GM23338 (cell line): ENCODE results near the gene MAP3K4. TPM values are rescaled to one million over a fixed set of nuclear protein-coding genes. Genes with fewer than 3 reads are reported as not detected.

Experiments
- ATAC-seq: fragments of 200-7000 bp; cut with Tn5 transposase; 3 replicates; pipeline ENCODE4 v1.9.1; 2020
- DNase-seq: peaks from one replicate; pipeline ENCODE4 v3.0.0-alpha.2; 2015; ENCODE audit warnings: low spot score
- H2AFZ ChIP-seq: fragments of 200-600 bp; sonication (generic); 2 replicates; pipeline ENCODE4 v1.8.0; 2016; ENCODE audit warnings: antibody characterized with exemption, mild to moderate bottlenecking, moderate library complexity
- H3F3A ChIP-seq: fragments of 200-600 bp; sonication (generic); replicated peaks from 2 replicates; pipeline ENCODE4 v1.8.0; 2017; ENCODE audit warnings: antibody characterized with exemption, mixed run types, low read depth
- H3K27ac ChIP-seq: fragments of 200-600 bp; sonication (generic); 2 replicates; pipeline ENCODE4 v1.6.1; 2016; ENCODE audit warnings: low read depth
- H3K27me3 ChIP-seq: fragments of 200-600 bp; sonication (generic); 2 replicates; pipeline ENCODE4 v1.8.0; 2016; ENCODE audit warnings: mild to moderate bottlenecking, mixed run types, moderate library complexity; ENCODE audit not compliant: insufficient read depth
- H3K36me3 ChIP-seq: fragments of 200-600 bp; sonication (generic); 2 replicates; pipeline ENCODE4 v1.8.0; 2016; ENCODE audit warnings: mild to moderate bottlenecking; ENCODE audit not compliant: insufficient read depth
- H3K4me1 ChIP-seq: fragments of 200-600 bp; sonication (generic); 2 replicates; pipeline ENCODE4 v1.8.0; 2016; ENCODE audit warnings: mild to moderate bottlenecking, moderate library complexity; ENCODE audit not compliant: insufficient read depth
- H3K4me2 ChIP-seq: fragments of 200-600 bp; sonication (generic); 2 replicates; pipeline ENCODE4 v1.7.1; 2017; ENCODE audit warnings: mixed run types
- H3K4me3 ChIP-seq: fragments of 200-600 bp; sonication (generic); 2 replicates; pipeline ENCODE4 v1.6.1; 2016; ENCODE audit warnings: mixed run types
- H3K79me2 ChIP-seq: fragments of 200-600 bp; sonication (generic); replicated peaks from 2 replicates; pipeline ENCODE4 v1.8.0; 2017; ENCODE audit warnings: mild to moderate bottlenecking; ENCODE audit not compliant: insufficient read depth
- H3K9me2 ChIP-seq: fragments of 200-600 bp; sonication (generic); 2 replicates; pipeline ENCODE4 v1.8.0; 2017; ENCODE audit not compliant: insufficient read depth
- H4K20me1 ChIP-seq: fragments of 200-600 bp; sonication (generic); replicated peaks from 2 replicates; pipeline ENCODE4 v1.8.0; 2017; ENCODE audit warnings: mild to moderate bottlenecking; ENCODE audit not compliant: insufficient read depth
- H3K27ac Mint-ChIP-seq: 2 replicates; pipeline ENCODE4 v1.8.0; 2020; ENCODE audit warnings: inconsistent platforms, mild to moderate bottlenecking, moderate library complexity, mixed read lengths
- H3K27me3 Mint-ChIP-seq: 3 replicates; pipeline ENCODE4 v1.8.0; 2022; ENCODE audit warnings: low read depth, mild to moderate bottlenecking, moderate library complexity, mixed read lengths, inconsistent platforms; ENCODE audit not compliant: insufficient read depth, poor library complexity
- H3K36me3 Mint-ChIP-seq: 3 replicates; pipeline ENCODE4 v1.8.0; 2021; ENCODE audit warnings: low read depth, mild to moderate bottlenecking, inconsistent platforms, moderate library complexity, mixed read lengths
- H3K4me1 Mint-ChIP-seq: 3 replicates; pipeline ENCODE4 v1.8.0; 2020; ENCODE audit warnings: mild to moderate bottlenecking, inconsistent platforms, mixed read lengths
- H3K4me3 Mint-ChIP-seq: 3 replicates; pipeline ENCODE4 v1.8.0; 2021; ENCODE audit warnings: moderate library complexity, mild to moderate bottlenecking, inconsistent platforms, mixed read lengths
- H3K9me3 Mint-ChIP-seq: 3 replicates; pipeline ENCODE4 v1.8.0; 2020; ENCODE audit warnings: moderate library complexity, mild to moderate bottlenecking, inconsistent platforms, mixed read lengths
- CREB1 ChIP-seq: fragments of 250-450 bp; sonication (Bioruptor Pico); IDR thresholded peaks from 2 replicates; pipeline ENCODE4 v1.5.0; 2020; ENCODE audit warnings: low read depth, mild to moderate bottlenecking, moderate library complexity
- EZH2 ChIP-seq: fragments of 200-600 bp; sonication (generic); IDR thresholded peaks from one replicate; pipeline ENCODE4 v1.8.0; 2017; ENCODE audit warnings: antibody characterized with exemption, mild to moderate bottlenecking, low read depth; ENCODE audit not compliant: unreplicated experiment
- EZH2phosphoT487 ChIP-seq: fragments of 200-600 bp; sonication (generic); IDR thresholded peaks from one replicate; pipeline ENCODE4 v1.8.1; 2018; ENCODE audit warnings: antibody characterized with exemption; ENCODE audit not compliant: unreplicated experiment
- NANOG ChIP-seq: IDR thresholded peaks from 2 replicates; pipeline ENCODE4 v1.6.1; 2016; ENCODE audit warnings: antibody characterized with exemption, borderline replicate concordance
- STAT1 ChIP-seq: IDR thresholded peaks from one replicate; pipeline ENCODE4 v1.6.1; 2016; ENCODE audit warnings: antibody characterized with exemption; ENCODE audit not compliant: unreplicated experiment
- ZNF114 ChIP-seq: fragments of 250-450 bp; sonication (Bioruptor Pico); IDR thresholded peaks from 2 replicates; pipeline ENCODE4 v1.5.0; 2020; ENCODE audit warnings: mild to moderate bottlenecking, moderate library complexity
- polyA plus RNA-seq: library from polyadenylated mRNA; unstranded; fragments of >200 nt; fragmentation: Nextera tagmentation; extraction: Ambion mirVana; gene quantifications from 2 replicates; pipeline ENCODE4 v1.2.1, GENCODE V29; 2016
- total RNA-seq: library from RNA; depleted of rRNA; stranded (reverse); fragments of >200 nt; shearing (Covaris generic); gene quantifications from 2 replicates; pipeline ENCODE4 v1.2.3, GENCODE V29; 2014
- TF ChIP-seq, protein P1 (sequence below): IDR thresholded peaks from one replicate; pipeline ENCODE4 v1.6.1; 2018; ENCODE audit warnings: antibody characterized with exemption; ENCODE audit not compliant: unreplicated experiment
- TF ChIP-seq, protein P2 (sequence below), 2 experiments: fragments of 200-600 bp in 1 of 2; sonication (generic) in 1 of 2; conservative IDR thresholded peaks; 2 replicates each; pipeline versions ENCODE4 v1.5.1 to v1.6.1; 2016 to 2017; ENCODE audit warnings: antibody characterized with exemption in 2 of 2, low read depth in 2 of 2, mild to moderate bottlenecking in 2 of 2, moderate library complexity in 1 of 2

Gene MAP3K4
- total and polyA plus RNA-seq, 2 experiments from 2014 or later, result 44.4 to 48.8 TPM

DNA sequence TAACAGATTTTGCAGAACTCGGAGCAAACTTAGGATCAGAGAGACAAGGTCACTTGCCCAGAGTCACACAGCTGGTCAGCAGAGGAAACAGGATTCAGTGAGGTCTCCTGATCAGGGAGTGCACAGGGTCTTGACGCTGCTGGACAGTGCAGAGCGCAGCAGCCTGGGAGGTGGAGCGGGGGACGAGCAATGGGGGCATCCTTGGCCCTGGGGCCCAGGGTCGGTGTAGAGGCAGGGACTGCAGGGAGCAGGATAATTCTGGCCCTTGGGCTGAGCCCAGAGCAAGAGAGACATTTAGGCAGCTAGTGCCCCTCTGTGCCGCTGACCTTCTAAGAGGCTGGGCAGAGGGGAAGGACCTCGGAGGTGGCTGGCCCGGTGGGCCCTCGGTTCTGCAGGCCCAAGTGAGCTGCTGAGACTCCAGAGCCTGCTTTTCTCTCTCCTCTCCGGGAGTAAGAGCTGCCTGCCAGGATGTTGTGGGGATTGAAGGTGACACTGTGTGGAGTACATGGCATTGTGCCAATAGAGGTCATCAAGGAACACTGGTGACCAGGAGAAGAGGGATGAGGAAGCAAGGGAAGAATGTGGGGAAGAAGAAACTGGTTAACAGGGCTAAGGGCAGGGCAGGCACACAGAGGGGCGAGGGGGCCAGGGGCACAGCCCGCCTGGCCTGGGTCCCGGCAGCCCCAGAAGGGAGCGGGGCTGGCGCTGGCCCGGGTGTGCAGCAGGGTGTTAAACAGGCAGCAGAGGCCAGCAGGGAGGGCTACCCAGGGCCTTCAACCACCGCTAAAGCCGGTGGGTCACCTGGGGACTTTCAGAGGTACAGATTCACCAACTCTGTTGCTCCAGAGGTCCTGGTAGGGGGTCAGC is 160.3 kb downstream of the MAP3K4 start:
- Histone ChIP-seq H3K27me3 (no peaks in the 10 kb centered on the region), H3F3A (no peaks in the 10 kb centered on the region), H3K4me2 (no peak overlapping the region), H3K9me2 (no peaks in the 10 kb centered on the region), H3K4me1 (no peaks in the 10 kb centered on the region), H3K36me3 (peaks cover 8% of the 10 kb centered on the region), H3K4me3 (no peak overlapping the region), H3K27ac (no peak overlapping the region), H2AFZ (no peak overlapping the region), H3K79me2 (0 out of 2 replicates have a peak, but pooled peaks cover 2% of the 10 kb centered on the region), H4K20me1 (no peaks in the 10 kb centered on the region)
- ATAC-seq, result no peak; the same call in 2 of the 3 replicates
- Mint-ChIP-seq H3K4me3 (no peak overlapping the region), H3K27ac (no peak overlapping the region), H3K27me3 (peaks cover 6% of the 10 kb centered on the region), H3K36me3 (peaks cover 36% of the 10 kb centered on the region), H3K4me1 (no peaks in the 10 kb centered on the region), H3K9me3 (peaks cover 1% of the 10 kb centered on the region; the same call in 1 of the 3 replicates)
- TF ChIP-seq STAT1 (no peak), EZH2phosphoT487 (no peak), ZNF114 (CRISPR knock-in tag) (no peak), NANOG (no peak), EZH2 (no peak)
- no peak for DNase-seq

- no peaks in the 10 kb centered on the region for H3K27me3 ChIP-seq
- H3K79me2 ChIP-seq, result 0 out of 2 replicates have a peak, but pooled peaks cover 2% of the 10 kb centered on the region
- no peaks in the 10 kb centered on the region for H3F3A ChIP-seq
- no peak overlapping the region for H3K4me2 ChIP-seq
- H3K27ac ChIP-seq, result no peak overlapping the region
- no peaks in the 10 kb centered on the region for H3K4me1 ChIP-seq
- peaks cover 14% of the 10 kb centered on the region for H3K36me3 ChIP-seq
- no peak overlapping the region for H2AFZ ChIP-seq
- Mint-ChIP-seq H3K9me3 (peaks cover 7% of the 10 kb centered on the region), H3K27me3 (peaks cover 6% of the 10 kb centered on the region), H3K36me3 (peaks cover 41% of the 10 kb centered on the region), H3K4me3 (no peak overlapping the region), H3K4me1 (no peaks in the 10 kb centered on the region), H3K27ac (no peak overlapping the region)
- TF ChIP-seq EZH2phosphoT487 (no peak), CREB1 (CRISPR knock-in tag) (no peak)
- TF ChIP-seq, protein P1, sequence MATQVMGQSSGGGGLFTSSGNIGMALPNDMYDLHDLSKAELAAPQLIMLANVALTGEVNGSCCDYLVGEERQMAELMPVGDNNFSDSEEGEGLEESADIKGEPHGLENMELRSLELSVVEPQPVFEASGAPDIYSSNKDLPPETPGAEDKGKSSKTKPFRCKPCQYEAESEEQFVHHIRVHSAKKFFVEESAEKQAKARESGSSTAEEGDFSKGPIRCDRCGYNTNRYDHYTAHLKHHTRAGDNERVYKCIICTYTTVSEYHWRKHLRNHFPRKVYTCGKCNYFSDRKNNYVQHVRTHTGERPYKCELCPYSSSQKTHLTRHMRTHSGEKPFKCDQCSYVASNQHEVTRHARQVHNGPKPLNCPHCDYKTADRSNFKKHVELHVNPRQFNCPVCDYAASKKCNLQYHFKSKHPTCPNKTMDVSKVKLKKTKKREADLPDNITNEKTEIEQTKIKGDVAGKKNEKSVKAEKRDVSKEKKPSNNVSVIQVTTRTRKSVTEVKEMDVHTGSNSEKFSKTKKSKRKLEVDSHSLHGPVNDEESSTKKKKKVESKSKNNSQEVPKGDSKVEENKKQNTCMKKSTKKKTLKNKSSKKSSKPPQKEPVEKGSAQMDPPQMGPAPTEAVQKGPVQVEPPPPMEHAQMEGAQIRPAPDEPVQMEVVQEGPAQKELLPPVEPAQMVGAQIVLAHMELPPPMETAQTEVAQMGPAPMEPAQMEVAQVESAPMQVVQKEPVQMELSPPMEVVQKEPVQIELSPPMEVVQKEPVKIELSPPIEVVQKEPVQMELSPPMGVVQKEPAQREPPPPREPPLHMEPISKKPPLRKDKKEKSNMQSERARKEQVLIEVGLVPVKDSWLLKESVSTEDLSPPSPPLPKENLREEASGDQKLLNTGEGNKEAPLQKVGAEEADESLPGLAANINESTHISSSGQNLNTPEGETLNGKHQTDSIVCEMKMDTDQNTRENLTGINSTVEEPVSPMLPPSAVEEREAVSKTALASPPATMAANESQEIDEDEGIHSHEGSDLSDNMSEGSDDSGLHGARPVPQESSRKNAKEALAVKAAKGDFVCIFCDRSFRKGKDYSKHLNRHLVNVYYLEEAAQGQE, result no peak
- TF ChIP-seq, protein P2, sequence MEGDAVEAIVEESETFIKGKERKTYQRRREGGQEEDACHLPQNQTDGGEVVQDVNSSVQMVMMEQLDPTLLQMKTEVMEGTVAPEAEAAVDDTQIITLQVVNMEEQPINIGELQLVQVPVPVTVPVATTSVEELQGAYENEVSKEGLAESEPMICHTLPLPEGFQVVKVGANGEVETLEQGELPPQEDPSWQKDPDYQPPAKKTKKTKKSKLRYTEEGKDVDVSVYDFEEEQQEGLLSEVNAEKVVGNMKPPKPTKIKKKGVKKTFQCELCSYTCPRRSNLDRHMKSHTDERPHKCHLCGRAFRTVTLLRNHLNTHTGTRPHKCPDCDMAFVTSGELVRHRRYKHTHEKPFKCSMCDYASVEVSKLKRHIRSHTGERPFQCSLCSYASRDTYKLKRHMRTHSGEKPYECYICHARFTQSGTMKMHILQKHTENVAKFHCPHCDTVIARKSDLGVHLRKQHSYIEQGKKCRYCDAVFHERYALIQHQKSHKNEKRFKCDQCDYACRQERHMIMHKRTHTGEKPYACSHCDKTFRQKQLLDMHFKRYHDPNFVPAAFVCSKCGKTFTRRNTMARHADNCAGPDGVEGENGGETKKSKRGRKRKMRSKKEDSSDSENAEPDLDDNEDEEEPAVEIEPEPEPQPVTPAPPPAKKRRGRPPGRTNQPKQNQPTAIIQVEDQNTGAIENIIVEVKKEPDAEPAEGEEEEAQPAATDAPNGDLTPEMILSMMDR (conservative IDR thresholded peaks at IDR 0.05; ENCODE audit: low read depth in 2 of 2), result no peak
- H3K4me3 ChIP-seq, result no peak overlapping the region
- no peak for ATAC-seq
- no peaks in the 10 kb centered on the region for H4K20me1 ChIP-seq
- no peak for DNase-seq
- no peaks in the 10 kb centered on the region for H3K9me2 ChIP-seq
Measured at GRCh38 chr6:161152527-161152862, 160.9 kb downstream of the MAP3K4 start.
